K562 (cell line): Measurements from ENCODE around the gene TRIM38. TPM values are rescaled to one million over a fixed set of nuclear protein-coding genes. Genes with fewer than 3 reads are reported as not detected.

Source experiments
- CCNT2 ChIP-seq: IDR thresholded peaks from 2 replicates; pipeline ENCODE4 v1.6.1; 2011; ENCODE audit warnings: borderline replicate concordance, low read depth, mild to moderate bottlenecking, moderate library complexity, mixed read lengths, low read length; ENCODE audit not compliant: insufficient read length; ENCODE audit errors: extremely low read depth
- CHD1 ChIP-seq: fragments of 200-600 bp; sonication (generic); IDR thresholded peaks from one replicate; pipeline ENCODE4 v1.6.1; 2012; ENCODE audit warnings: mild to moderate bottlenecking, moderate library complexity, low read length, inconsistent platforms
- ELF4 ChIP-seq: fragments of 450-650 bp; formaldehyde crosslinking; IDR thresholded peaks from 2 replicates; pipeline ENCODE4 v1.4.0; 2022; ENCODE audit warnings: missing genetic modification characterization
- IRF2 ChIP-seq: sonication (generic); formaldehyde crosslinking; IDR thresholded peaks from 2 replicates; pipeline ENCODE4 v1.8.1; 2022; ENCODE audit warnings: mild to moderate bottlenecking, missing genetic modification reagents
- KAT7 ChIP-seq: sonication (generic); formaldehyde crosslinking; IDR thresholded peaks from 2 replicates; pipeline ENCODE4 v1.8.0; 2022; ENCODE audit warnings: missing genetic modification reagents, mild to moderate bottlenecking, borderline replicate concordance
- MIER1 ChIP-seq: fragments of 450-650 bp; IDR thresholded peaks from 2 replicates; pipeline ENCODE4 v1.6.1; 2016; ENCODE audit warnings: antibody characterized with exemption, mild to moderate bottlenecking, low read depth
- RBM14 ChIP-seq: fragments of 200-400 bp; formaldehyde crosslinking; IDR thresholded peaks from 2 replicates; pipeline ENCODE4 v1.6.1; 2018; ENCODE audit warnings: low read depth, mild to moderate bottlenecking, low read length, moderate library complexity, borderline replicate concordance; ENCODE audit not compliant: insufficient read depth
- RNF2 ChIP-seq: sonication (generic); IDR thresholded peaks from 2 replicates; pipeline ENCODE4 v1.6.1; 2016
- SMAD1 ChIP-seq: fragments of 150-350 bp; IDR thresholded peaks from 2 replicates; pipeline ENCODE4 v1.6.1; 2014; ENCODE audit warnings: low read length, low read depth; ENCODE audit not compliant: partially characterized antibody
- SRSF3 ChIP-seq: fragments of 200-400 bp; formaldehyde crosslinking; IDR thresholded peaks from 2 replicates; pipeline ENCODE4 v1.6.1; 2016; ENCODE audit warnings: mild to moderate bottlenecking, low read length, moderate library complexity; ENCODE audit not compliant: insufficient read depth
- U2AF2 ChIP-seq: fragments of 200-400 bp; formaldehyde crosslinking; optimal IDR thresholded peaks from 2 replicates; pipeline ENCODE3; 2017; ENCODE audit warnings: low read depth, mild to moderate bottlenecking, low read length
- ZNF146 ChIP-seq: IDR thresholded peaks from one replicate; pipeline ENCODE4 v1.6.1; 2018; ENCODE audit warnings: missing compliant biosample characterization; ENCODE audit not compliant: unreplicated experiment
- polyA plus RNA-seq, 8 experiments: library from polyadenylated mRNA; depleted of rRNA in 4 of 8; stranded (reverse) in 5 of 8; unstranded in 3 of 8; fragments of >200 nt; fragmentation: Nextera tagmentation in 2 of 8; fragmentation: Illumina TruSeq in 1 of 8; extraction: Ambion mirVana in 2 of 8; extraction: Trizol in 1 of 8; gene quantifications; 2 replicates each; pipeline versions ENCODE4 v1.2.1 to v1.2.3, GENCODE V29; 2011 to 2014; ENCODE audit warnings: inconsistent platforms in 1 of 8, missing spikeins in 1 of 8
- total RNA-seq, 7 experiments: library from RNA; depleted of rRNA in 6 of 7; stranded (reverse); fragments of >200 nt in 6 of 7; fragmentation: Illumina TruSeq in 2 of 7; extraction: Trizol in 2 of 7; gene quantifications; 2 replicates each; pipeline versions ENCODE4 v1.2.1 to v1.2.3, GENCODE V29; 2011 to 2021; ENCODE audit warnings: low replicate concordance in 1 of 7
- TF ChIP-seq, protein P1 (sequence below): fragments of 250-450 bp; sonication (Bioruptor Pico); IDR thresholded peaks from 2 replicates; pipeline ENCODE4 v1.8.0; 2022; ENCODE audit warnings: inconsistent platforms
- TF ChIP-seq, protein P2 (sequence below): fragments of 200-600 bp; sonication (generic); IDR thresholded peaks from one replicate; pipeline ENCODE4 v1.6.1; 2012; ENCODE audit warnings: mild to moderate bottlenecking, low read depth, low read length, inconsistent platforms

The TRIM38 gene
- total and polyA plus RNA-seq, 9 of the 15 experiments (the other 6 are each of a cell fraction or from before 2014, with no cell fraction given), result 1.7 to 6.7 (median 6.3) TPM

DNA sequence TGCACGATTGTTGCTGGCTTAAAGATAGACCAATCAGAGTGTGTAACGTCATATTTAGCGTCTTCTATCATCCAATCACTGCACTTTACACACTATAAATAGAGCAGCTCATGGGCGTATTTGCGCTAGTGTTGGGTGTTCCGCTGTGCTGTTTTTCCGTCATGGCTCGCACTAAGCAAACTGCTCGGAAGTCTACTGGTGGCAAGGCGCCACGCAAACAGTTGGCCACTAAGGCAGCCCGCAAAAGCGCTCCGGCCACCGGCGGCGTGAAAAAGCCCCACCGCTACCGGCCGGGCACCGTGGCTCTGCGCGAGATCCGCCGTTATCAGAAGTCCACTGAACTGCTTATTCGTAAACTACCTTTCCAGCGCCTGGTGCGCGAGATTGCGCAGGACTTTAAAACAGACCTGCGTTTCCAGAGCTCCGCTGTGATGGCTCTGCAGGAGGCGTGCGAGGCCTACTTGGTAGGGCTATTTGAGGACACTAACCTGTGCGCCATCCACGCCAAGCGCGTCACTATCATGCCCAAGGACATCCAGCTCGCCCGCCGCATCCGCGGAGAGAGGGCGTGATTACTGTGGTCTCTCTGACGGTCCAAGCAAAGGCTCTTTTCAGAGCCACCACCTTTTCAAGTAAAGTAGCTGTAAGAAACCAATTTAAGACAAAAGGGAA lies 57.9 kb downstream of the TRIM38 start (continued):
- TF ChIP-seq, protein P1, sequence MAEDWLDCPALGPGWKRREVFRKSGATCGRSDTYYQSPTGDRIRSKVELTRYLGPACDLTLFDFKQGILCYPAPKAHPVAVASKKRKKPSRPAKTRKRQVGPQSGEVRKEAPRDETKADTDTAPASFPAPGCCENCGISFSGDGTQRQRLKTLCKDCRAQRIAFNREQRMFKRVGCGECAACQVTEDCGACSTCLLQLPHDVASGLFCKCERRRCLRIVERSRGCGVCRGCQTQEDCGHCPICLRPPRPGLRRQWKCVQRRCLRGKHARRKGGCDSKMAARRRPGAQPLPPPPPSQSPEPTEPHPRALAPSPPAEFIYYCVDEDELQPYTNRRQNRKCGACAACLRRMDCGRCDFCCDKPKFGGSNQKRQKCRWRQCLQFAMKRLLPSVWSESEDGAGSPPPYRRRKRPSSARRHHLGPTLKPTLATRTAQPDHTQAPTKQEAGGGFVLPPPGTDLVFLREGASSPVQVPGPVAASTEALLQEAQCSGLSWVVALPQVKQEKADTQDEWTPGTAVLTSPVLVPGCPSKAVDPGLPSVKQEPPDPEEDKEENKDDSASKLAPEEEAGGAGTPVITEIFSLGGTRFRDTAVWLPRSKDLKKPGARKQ (CRISPR knock-in tag), result 0 out of 2 replicates have a peak, but pooled peaks have one; percentile 9
- no peak for TF ChIP-seq U2AF2
- TF ChIP-seq CCNT2, result peak; percentile 35
- no peak for TF ChIP-seq IRF2 (CRISPR knock-in tag)
- TF ChIP-seq RNF2, result peak; percentile 17; the same call in 1 of the 2 replicates
- TF ChIP-seq, protein P2, sequence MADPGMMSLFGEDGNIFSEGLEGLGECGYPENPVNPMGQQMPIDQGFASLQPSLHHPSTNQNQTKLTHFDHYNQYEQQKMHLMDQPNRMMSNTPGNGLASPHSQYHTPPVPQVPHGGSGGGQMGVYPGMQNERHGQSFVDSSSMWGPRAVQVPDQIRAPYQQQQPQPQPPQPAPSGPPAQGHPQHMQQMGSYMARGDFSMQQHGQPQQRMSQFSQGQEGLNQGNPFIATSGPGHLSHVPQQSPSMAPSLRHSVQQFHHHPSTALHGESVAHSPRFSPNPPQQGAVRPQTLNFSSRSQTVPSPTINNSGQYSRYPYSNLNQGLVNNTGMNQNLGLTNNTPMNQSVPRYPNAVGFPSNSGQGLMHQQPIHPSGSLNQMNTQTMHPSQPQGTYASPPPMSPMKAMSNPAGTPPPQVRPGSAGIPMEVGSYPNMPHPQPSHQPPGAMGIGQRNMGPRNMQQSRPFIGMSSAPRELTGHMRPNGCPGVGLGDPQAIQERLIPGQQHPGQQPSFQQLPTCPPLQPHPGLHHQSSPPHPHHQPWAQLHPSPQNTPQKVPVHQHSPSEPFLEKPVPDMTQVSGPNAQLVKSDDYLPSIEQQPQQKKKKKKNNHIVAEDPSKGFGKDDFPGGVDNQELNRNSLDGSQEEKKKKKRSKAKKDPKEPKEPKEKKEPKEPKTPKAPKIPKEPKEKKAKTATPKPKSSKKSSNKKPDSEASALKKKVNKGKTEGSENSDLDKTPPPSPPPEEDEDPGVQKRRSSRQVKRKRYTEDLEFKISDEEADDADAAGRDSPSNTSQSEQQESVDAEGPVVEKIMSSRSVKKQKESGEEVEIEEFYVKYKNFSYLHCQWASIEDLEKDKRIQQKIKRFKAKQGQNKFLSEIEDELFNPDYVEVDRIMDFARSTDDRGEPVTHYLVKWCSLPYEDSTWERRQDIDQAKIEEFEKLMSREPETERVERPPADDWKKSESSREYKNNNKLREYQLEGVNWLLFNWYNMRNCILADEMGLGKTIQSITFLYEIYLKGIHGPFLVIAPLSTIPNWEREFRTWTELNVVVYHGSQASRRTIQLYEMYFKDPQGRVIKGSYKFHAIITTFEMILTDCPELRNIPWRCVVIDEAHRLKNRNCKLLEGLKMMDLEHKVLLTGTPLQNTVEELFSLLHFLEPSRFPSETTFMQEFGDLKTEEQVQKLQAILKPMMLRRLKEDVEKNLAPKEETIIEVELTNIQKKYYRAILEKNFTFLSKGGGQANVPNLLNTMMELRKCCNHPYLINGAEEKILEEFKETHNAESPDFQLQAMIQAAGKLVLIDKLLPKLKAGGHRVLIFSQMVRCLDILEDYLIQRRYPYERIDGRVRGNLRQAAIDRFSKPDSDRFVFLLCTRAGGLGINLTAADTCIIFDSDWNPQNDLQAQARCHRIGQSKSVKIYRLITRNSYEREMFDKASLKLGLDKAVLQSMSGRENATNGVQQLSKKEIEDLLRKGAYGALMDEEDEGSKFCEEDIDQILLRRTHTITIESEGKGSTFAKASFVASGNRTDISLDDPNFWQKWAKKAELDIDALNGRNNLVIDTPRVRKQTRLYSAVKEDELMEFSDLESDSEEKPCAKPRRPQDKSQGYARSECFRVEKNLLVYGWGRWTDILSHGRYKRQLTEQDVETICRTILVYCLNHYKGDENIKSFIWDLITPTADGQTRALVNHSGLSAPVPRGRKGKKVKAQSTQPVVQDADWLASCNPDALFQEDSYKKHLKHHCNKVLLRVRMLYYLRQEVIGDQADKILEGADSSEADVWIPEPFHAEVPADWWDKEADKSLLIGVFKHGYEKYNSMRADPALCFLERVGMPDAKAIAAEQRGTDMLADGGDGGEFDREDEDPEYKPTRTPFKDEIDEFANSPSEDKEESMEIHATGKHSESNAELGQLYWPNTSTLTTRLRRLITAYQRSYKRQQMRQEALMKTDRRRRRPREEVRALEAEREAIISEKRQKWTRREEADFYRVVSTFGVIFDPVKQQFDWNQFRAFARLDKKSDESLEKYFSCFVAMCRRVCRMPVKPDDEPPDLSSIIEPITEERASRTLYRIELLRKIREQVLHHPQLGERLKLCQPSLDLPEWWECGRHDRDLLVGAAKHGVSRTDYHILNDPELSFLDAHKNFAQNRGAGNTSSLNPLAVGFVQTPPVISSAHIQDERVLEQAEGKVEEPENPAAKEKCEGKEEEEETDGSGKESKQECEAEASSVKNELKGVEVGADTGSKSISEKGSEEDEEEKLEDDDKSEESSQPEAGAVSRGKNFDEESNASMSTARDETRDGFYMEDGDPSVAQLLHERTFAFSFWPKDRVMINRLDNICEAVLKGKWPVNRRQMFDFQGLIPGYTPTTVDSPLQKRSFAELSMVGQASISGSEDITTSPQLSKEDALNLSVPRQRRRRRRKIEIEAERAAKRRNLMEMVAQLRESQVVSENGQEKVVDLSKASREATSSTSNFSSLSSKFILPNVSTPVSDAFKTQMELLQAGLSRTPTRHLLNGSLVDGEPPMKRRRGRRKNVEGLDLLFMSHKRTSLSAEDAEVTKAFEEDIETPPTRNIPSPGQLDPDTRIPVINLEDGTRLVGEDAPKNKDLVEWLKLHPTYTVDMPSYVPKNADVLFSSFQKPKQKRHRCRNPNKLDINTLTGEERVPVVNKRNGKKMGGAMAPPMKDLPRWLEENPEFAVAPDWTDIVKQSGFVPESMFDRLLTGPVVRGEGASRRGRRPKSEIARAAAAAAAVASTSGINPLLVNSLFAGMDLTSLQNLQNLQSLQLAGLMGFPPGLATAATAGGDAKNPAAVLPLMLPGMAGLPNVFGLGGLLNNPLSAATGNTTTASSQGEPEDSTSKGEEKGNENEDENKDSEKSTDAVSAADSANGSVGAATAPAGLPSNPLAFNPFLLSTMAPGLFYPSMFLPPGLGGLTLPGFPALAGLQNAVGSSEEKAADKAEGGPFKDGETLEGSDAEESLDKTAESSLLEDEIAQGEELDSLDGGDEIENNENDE, result no peak
- no peak for TF ChIP-seq ZNF146
- no peak for TF ChIP-seq SRSF3
- TF ChIP-seq MIER1, result no peak
- peak; percentile 53; the same call in 1 of the 2 replicates for TF ChIP-seq ELF4 (CRISPR knock-in tag)
- TF ChIP-seq RBM14, result no peak
- TF ChIP-seq KAT7 (CRISPR knock-in tag), result no peak
- peak; percentile 91 for TF ChIP-seq CHD1
- peak; percentile 31 for TF ChIP-seq SMAD1
